Suppressor macrophage treated with lipopolysaccharide for 4 hours (primary cell): ENCODE measurements around the gene NLRP1.

Source experiments
- DNase-seq: peaks from one replicate; pipeline ENCODE4 v3.0.0-alpha.2; 2020

The NLRP1 gene

GRCh38 chr17:5466295-5466694, 118.0 kb downstream of the NLRP1 start:
- DNase-seq, result no peak

GRCh38 chr17:5464717-5465507, 119.4 kb downstream of the NLRP1 start:
- DNase-seq, result no peak
